ENCODE measurements around the gene SETBP1. TPM values are rescaled to one million over a fixed set of nuclear protein-coding genes. Genes with fewer than 3 reads are reported as not detected.

The SETBP1 gene
- total RNA-seq, 4 donors from 2014 or later, result 7.8 to 16.6 (median 11.7) TPM

GRCh38 chr18:44786688-44787087, 106.0 kb downstream of the SETBP1 start:
- TF ChIP-seq CTCF (IDR thresholded peaks at IDR 0.05), result no peak
- no peak for TF ChIP-seq POLR2A (IDR thresholded peaks at IDR 0.05)
- DNase-seq (ENCODE audit: low spot score in 2 of 2), result no peak
- intact Hi-C loops (cut with DNase I; ENCODE audit: low total_unique reads), result no loop called here
- H3K4me3 ChIP-seq (ENCODE audit: low read depth, poor library complexity, severe bottlenecking), result no peak overlapping the region
- 64 to 77% methylated on average over 6 of the region's 6 CpGs for WGBS, 2 donors

- intact Hi-C loops (cut with DNase I; ENCODE audit: low total_unique reads), result no loop called here
- TF ChIP-seq POLR2A (IDR thresholded peaks at IDR 0.05), result no peak
- no peak for TF ChIP-seq CTCF (IDR thresholded peaks at IDR 0.05)
- 89 to 97% methylated on average over 1 of the region's 1 CpG for WGBS, 2 donors
- no peak overlapping the region for H3K4me3 ChIP-seq (ENCODE audit: low read depth, poor library complexity, severe bottlenecking)
- DNase-seq (ENCODE audit: low spot score in 2 of 2), result no peak
Observed at GRCh38 chr18:44788334-44788733, 107.6 kb downstream of the SETBP1 start.

GRCh38 chr18:44789710-44790109, 109.0 kb downstream of the SETBP1 start:
- intact Hi-C loops (cut with DNase I; ENCODE audit: low total_unique reads), result no loop called here
- H3K4me3 ChIP-seq (ENCODE audit: low read depth, poor library complexity, severe bottlenecking), result no peak overlapping the region
- WGBS, 2 donors, result 11 to 15% methylated on average over 4 of the region's 4 CpGs
- no peak for DNase-seq (ENCODE audit: low spot score in 2 of 2)
- TF ChIP-seq CTCF (IDR thresholded peaks at IDR 0.05) (no peak), POLR2A (IDR thresholded peaks at IDR 0.05) (no peak)

- H3K4me3 ChIP-seq (ENCODE audit: low read depth, poor library complexity, severe bottlenecking), result no peak overlapping the region
- no peak for DNase-seq (ENCODE audit: low spot score in 2 of 2)
- 95 to 97% methylated on average over 4 of the region's 4 CpGs for WGBS, 2 donors
- TF ChIP-seq POLR2A (IDR thresholded peaks at IDR 0.05), result no peak
- TF ChIP-seq CTCF (IDR thresholded peaks at IDR 0.05), result no peak
- intact Hi-C loops (cut with DNase I; ENCODE audit: low total_unique reads), result no loop called here
Observed at GRCh38 chr18:44790860-44791259, 110.2 kb downstream of the SETBP1 start.

GRCh38 chr18:44791520-44791919, 110.8 kb downstream of the SETBP1 start:
- no peak for DNase-seq (ENCODE audit: low spot score in 2 of 2)
- H3K4me3 ChIP-seq (ENCODE audit: low read depth, poor library complexity, severe bottlenecking), result no peak overlapping the region
- intact Hi-C loops (cut with DNase I; ENCODE audit: low total_unique reads), result no loop called here
- 80 to 88% methylated on average over 8 of the region's 8 CpGs for WGBS, 2 donors
- TF ChIP-seq POLR2A (IDR thresholded peaks at IDR 0.05) (no peak), CTCF (IDR thresholded peaks at IDR 0.05) (no peak)

- H3K4me3 ChIP-seq (ENCODE audit: low read depth, poor library complexity, severe bottlenecking), result no peak overlapping the region
- 58 to 60% methylated on average over 8 of the region's 8 CpGs for WGBS, 2 donors
- TF ChIP-seq CTCF (IDR thresholded peaks at IDR 0.05) (no peak), POLR2A (IDR thresholded peaks at IDR 0.05) (no peak)
- intact Hi-C loops (cut with DNase I; ENCODE audit: low total_unique reads), result no loop called here
- no peak for DNase-seq (ENCODE audit: low spot score in 2 of 2)
Observed at GRCh38 chr18:44792456-44793061, 111.9 kb downstream of the SETBP1 start.

All from lower leg skin (tissue), 4 donors.